ENCODE data around the gene ADIG. TPM values are rescaled to one million over a fixed set of nuclear protein-coding genes. Genes with fewer than 3 reads are reported as not detected.

ADIG gene
- total RNA-seq, 6 experiments from 2014 or later: not detected

DNA sequence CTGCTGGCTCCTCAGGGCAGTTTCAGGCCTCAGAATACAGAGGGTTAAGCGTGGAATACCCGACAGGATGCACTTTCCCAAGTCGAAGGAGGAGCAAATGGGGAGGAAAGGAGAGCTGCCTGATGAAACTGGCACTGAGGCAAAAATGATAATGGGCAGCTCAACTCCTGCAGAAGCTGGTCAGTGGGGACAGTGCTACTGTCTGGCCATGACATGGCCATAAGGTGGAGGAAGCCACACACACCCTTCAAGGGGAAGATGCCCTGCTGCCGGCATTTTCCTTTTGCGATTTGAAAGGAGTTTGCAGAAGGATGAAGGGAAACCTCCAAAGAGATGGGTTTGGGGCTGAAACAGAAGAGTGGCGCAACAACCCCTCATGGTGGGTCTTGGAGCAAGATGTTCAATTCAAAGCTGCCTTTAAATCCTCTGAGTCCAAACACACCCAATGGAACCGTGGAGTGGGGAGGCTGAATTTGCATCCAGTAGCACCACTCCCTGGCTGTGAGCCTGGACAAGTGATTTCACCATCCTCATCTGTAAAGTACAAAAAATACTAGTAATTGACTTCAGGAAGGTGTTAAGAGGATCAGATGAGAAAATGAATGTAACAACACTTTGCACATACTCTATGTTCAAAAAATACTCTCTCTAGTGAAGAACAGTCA, 3.2 kb downstream of the ADIG start:
- Mint-ChIP-seq H3K4me3 (no peak overlapping the region), H3K9me3 (no peaks in the 10 kb centered on the region), H3K27ac (no peak overlapping the region), H3K27me3 (ENCODE audit: insufficient read depth) (peaks cover 28% of the 10 kb centered on the region), H3K36me3 (ENCODE audit: low read depth) (no peaks in the 10 kb centered on the region), H3K4me1 (ENCODE audit: low read depth) (no peaks in the 10 kb centered on the region)
- TF ChIP-seq CTCF (IDR thresholded peaks at IDR 0.05): no peak
- no peak for DNase-seq

DNA sequence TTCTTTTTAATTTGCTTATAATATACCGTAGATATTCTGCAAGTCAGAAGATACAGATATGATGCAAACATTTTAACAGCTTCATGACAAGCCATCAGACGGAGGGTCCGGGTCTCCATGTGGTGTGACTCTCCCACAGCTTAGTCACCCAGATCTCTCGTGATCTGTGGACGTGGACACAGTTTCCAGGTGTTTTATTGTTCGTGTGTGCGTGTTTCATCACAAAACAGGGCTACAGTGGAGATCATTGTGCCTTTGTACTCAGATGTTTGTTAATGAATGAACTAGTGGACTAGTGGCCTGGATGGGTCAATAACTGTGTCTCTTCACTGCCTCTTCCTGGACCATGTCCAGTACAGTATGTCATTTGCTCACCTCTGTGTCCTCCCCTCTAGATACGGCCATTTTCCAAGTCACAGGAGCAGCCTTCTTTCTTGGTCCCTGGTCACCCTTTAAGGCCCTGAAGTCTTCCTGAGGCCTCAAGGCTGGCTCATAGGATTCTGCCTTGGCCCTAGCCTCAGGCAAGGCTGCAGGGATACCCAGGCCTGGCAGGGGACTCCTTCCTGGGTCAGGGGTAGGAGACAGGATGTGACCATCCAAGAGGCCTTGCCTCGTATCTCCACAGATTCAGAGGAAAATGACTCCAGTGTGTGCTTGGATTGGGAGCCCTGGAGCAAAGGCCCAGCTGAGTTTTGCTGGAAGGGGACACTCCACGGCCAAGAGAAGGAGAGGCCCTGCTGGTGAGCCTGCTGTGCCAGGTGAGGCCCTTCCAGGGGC, 4.6 kb downstream of the ADIG start:
- Mint-ChIP-seq H3K27ac (no peak overlapping the region), H3K36me3 (ENCODE audit: low read depth) (no peaks in the 10 kb centered on the region), H3K4me1 (ENCODE audit: low read depth) (no peaks in the 10 kb centered on the region), H3K27me3 (ENCODE audit: insufficient read depth) (peaks cover 24% of the 10 kb centered on the region), H3K9me3 (no peaks in the 10 kb centered on the region), H3K4me3 (no peak overlapping the region)
- DNase-seq: no peak
- TF ChIP-seq CTCF (IDR thresholded peaks at IDR 0.05): no peak

GRCh38 chr20:38586181-38586525, 5.2 kb downstream of the ADIG start:
- H3K27me3 Mint-ChIP-seq (ENCODE audit: insufficient read depth): peaks cover 26% of the 10 kb centered on the region
- H3K4me3 Mint-ChIP-seq: no peak overlapping the region
- H3K27ac Mint-ChIP-seq: no peak overlapping the region
- TF ChIP-seq CTCF (IDR thresholded peaks at IDR 0.05): no peak
- H3K36me3 Mint-ChIP-seq (ENCODE audit: low read depth): no peaks in the 10 kb centered on the region
- H3K9me3 Mint-ChIP-seq: no peaks in the 10 kb centered on the region
- no peaks in the 10 kb centered on the region for H3K4me1 Mint-ChIP-seq (ENCODE audit: low read depth)
- no peak for DNase-seq

GRCh38 chr20:38588303-38588702, 7.3 kb downstream of the ADIG start:
- no peak for DNase-seq
- TF ChIP-seq CTCF (IDR thresholded peaks at IDR 0.05): no peak
- Mint-ChIP-seq H3K4me3 (no peak overlapping the region), H3K27ac (no peak overlapping the region), H3K36me3 (ENCODE audit: low read depth) (no peaks in the 10 kb centered on the region), H3K9me3 (no peaks in the 10 kb centered on the region), H3K27me3 (ENCODE audit: insufficient read depth) (peaks cover 25% of the 10 kb centered on the region), H3K4me1 (ENCODE audit: low read depth) (no peaks in the 10 kb centered on the region)

GRCh38 chr20:38589351-38589750, 8.4 kb downstream of the ADIG start:
- no peak for DNase-seq
- Mint-ChIP-seq H3K9me3 (no peaks in the 10 kb centered on the region), H3K27ac (no peak overlapping the region), H3K27me3 (ENCODE audit: insufficient read depth) (peaks cover 24% of the 10 kb centered on the region), H3K4me3 (no peak overlapping the region), H3K4me1 (ENCODE audit: low read depth) (no peaks in the 10 kb centered on the region), H3K36me3 (ENCODE audit: low read depth) (no peaks in the 10 kb centered on the region)
- TF ChIP-seq CTCF (IDR thresholded peaks at IDR 0.05): no peak
